Fibroblast of the aortic adventitia (primary cell): ENCODE data around the gene CYP24A1. TPM values are rescaled to one million over a fixed set of nuclear protein-coding genes. Genes with fewer than 3 reads are reported as not detected.

Experiments used
- DNase-seq: peaks from one replicate; pipeline ENCODE4 v3.0.0-alpha.2; 2010; ENCODE audit warnings: low read depth
- H3K4me3 ChIP-seq: 2 replicates; pipeline ENCODE4 v1.5.1; 2011; ENCODE audit warnings: low read depth, mild to moderate bottlenecking, control low read depth, low read length, moderate library complexity
- CTCF ChIP-seq: IDR thresholded peaks from 2 replicates; pipeline ENCODE4 v1.5.1; 2011; ENCODE audit warnings: mild to moderate bottlenecking, low read length, control low read depth, inconsistent platforms; ENCODE audit not compliant: insufficient read depth
- total RNA-seq: library from RNA; depleted of rRNA; stranded (reverse); fragments of >200 nt; gene quantifications from 2 replicates; pipeline ENCODE4 v1.2.3, GENCODE V29; 2012; ENCODE audit warnings: low replicate concordance

Gene CYP24A1
- 0.98 TPM in 1 of 2 replicates, not detected in the other for total RNA-seq

- H3K4me3 ChIP-seq, result peak within 1 kb of the TSS; percentile 22
- DNase-seq, result no peak
These were observed at the start of gene CYP24A1 for GRCh38 chr20:54173653-54174456. CYP24A1 (minus strand) TSS chr20:54173986; CDS start chr20:54173579, 407 bp downstream.

GRCh38 chr20:54223285-54223684 is 49.5 kb upstream of the CYP24A1 start:
- DNase-seq, result no peak
- no peak overlapping the region for H3K4me3 ChIP-seq
- no peak for TF ChIP-seq CTCF

More at GRCh38 chr20:54173653-54174456, at the start of gene CYP24A1:
- no peak for TF ChIP-seq CTCF

- no peak overlapping the region for H3K4me3 ChIP-seq
- DNase-seq, result peak; percentile 67
- no peak for TF ChIP-seq CTCF
These were observed 48.5 kb upstream of the CYP24A1 start for GRCh38 chr20:54221996-54222890.

GRCh38 chr20:54221353-54221752 is 47.6 kb upstream of the CYP24A1 start:
- no peak overlapping the region for H3K4me3 ChIP-seq
- TF ChIP-seq CTCF, result no peak

GRCh38 chr20:54220722-54221121 is 46.9 kb upstream of the CYP24A1 start:
- DNase-seq, result no peak
- no peak for TF ChIP-seq CTCF
- no peak overlapping the region for H3K4me3 ChIP-seq

More at GRCh38 chr20:54221353-54221752, 47.6 kb upstream of the CYP24A1 start:
- DNase-seq, result no peak

- peak; percentile 65 for TF ChIP-seq CTCF
- peak; percentile 84 for DNase-seq
- H3K4me3 ChIP-seq, result no peak overlapping the region
These were observed 46.1 kb upstream of the CYP24A1 start for GRCh38 chr20:54219751-54220426.
